Measurements from ENCODE around the gene TLK2. TPM values are rescaled to one million over a fixed set of nuclear protein-coding genes. Genes with fewer than 3 reads are reported as not detected.
"Not testable (repeated sequence)": the region's sequence is repeated elsewhere in the genome, so short reads cannot be mapped to it uniquely, and the experiment has no call there.

Gene TLK2
- total RNA-seq, 2 experiments from 2014 or later, result 33.4 to 38.3 TPM

- ChIA-PET CTCF (no interaction called here), POLR2A (no interaction called here)
- H3K9me3 Mint-ChIP-seq (ENCODE audit: insufficient read depth), result no peaks in the 10 kb centered on the region
- peaks cover 1% of the 10 kb centered on the region for H3K4me1 Mint-ChIP-seq (ENCODE audit: low read depth)
- peaks cover 60% of the 10 kb centered on the region for H3K36me3 Mint-ChIP-seq (ENCODE audit: low read depth)
- no peaks in the 10 kb centered on the region for H3K27me3 Mint-ChIP-seq (ENCODE audit: low read depth)
- no peak overlapping the region for H3K27ac Mint-ChIP-seq
- no peak for ATAC-seq
- DNase-seq, result no peak
- H3K4me3 Mint-ChIP-seq, result no peak overlapping the region
These were observed 118.5 kb downstream of the TLK2 start for GRCh38 chr17:62597150-62597549.

GRCh38 chr17:62597920-62598319, 119.3 kb downstream of the TLK2 start:
- POLR2A ChIA-PET, result no interaction called here

DNA sequence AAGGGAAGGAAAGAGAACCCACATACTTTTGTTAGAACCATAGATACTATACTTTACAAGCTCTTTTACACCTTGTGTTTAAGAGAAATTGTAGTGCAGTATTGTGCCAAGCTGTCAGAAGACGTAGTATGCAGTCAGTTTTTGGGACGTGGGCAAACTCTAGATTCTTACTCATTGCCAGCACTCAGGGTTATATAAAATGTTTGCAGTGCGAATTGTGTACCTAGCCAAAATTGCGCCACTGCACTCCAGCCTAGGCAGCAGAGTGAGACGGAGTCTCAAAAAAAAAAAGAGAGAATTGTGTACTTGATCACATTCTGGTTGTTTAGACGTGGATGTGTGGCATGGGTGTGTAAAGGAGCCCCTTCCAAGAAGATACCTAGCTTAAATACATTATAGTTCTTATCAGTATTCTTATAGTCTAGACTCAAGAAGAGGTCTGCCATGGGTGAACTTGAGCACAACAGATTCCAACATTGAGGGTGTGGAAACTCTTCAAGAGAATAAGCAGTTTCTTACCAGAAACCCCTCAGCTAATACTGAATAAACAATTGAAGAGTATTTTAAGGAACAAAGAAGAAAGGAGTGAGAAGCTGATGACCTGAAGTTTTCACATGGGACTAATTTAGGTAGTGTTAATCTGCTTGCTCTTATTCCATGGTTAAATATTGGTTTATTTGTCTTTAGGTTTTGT, 121.5 kb downstream of the TLK2 start:
- H3K4me3 Mint-ChIP-seq, result no peak overlapping the region
- DNase-seq (no peak), ATAC-seq (no peak)
- no peaks in the 10 kb centered on the region for H3K9me3 Mint-ChIP-seq (ENCODE audit: insufficient read depth)
- ChIA-PET POLR2A (no interaction called here), CTCF (no interaction called here)
- no peak overlapping the region for H3K27ac Mint-ChIP-seq
- H3K27me3 Mint-ChIP-seq (ENCODE audit: low read depth), result no peaks in the 10 kb centered on the region
- H3K36me3 Mint-ChIP-seq (ENCODE audit: low read depth), result peaks cover 61% of the 10 kb centered on the region
- peaks cover 3% of the 10 kb centered on the region for H3K4me1 Mint-ChIP-seq (ENCODE audit: low read depth)

More at GRCh38 chr17:62597920-62598319, 119.3 kb downstream of the TLK2 start:
- Mint-ChIP-seq H3K36me3 (ENCODE audit: low read depth) (peaks cover 63% of the 10 kb centered on the region), H3K27me3 (ENCODE audit: low read depth) (no peaks in the 10 kb centered on the region), H3K4me3 (no peak overlapping the region), H3K27ac (no peak overlapping the region), H3K9me3 (ENCODE audit: insufficient read depth) (no peaks in the 10 kb centered on the region), H3K4me1 (ENCODE audit: low read depth) (peaks cover 1% of the 10 kb centered on the region)
- ATAC-seq, result no peak
- DNase-seq, result no peak
- CTCF ChIA-PET, result no interaction called here

- H3K36me3 Mint-ChIP-seq (ENCODE audit: low read depth), result peaks cover 57% of the 10 kb centered on the region
These were observed 122.2 kb downstream of the TLK2 start for GRCh38 chr17:62600805-62601204.

GRCh38 chr17:62601471-62601870, 122.8 kb downstream of the TLK2 start:
- ChIA-PET POLR2A (no interaction called here), CTCF (no interaction called here)
- Mint-ChIP-seq H3K27me3 (ENCODE audit: low read depth) (no peaks in the 10 kb centered on the region), H3K4me3 (no peak overlapping the region), H3K9me3 (ENCODE audit: insufficient read depth) (no peaks in the 10 kb centered on the region), H3K36me3 (ENCODE audit: low read depth) (peaks cover 57% of the 10 kb centered on the region), H3K4me1 (ENCODE audit: low read depth) (peaks cover 3% of the 10 kb centered on the region), H3K27ac (no peak overlapping the region)
- ATAC-seq, result no peak
- no peak for DNase-seq

More at GRCh38 chr17:62600805-62601204, 122.2 kb downstream of the TLK2 start:
- Mint-ChIP-seq H3K4me3 (no peak overlapping the region), H3K27ac (no peak overlapping the region), H3K9me3 (ENCODE audit: insufficient read depth) (no peaks in the 10 kb centered on the region), H3K27me3 (ENCODE audit: low read depth) (no peaks in the 10 kb centered on the region), H3K4me1 (ENCODE audit: low read depth) (peaks cover 3% of the 10 kb centered on the region)
- DNase-seq (no peak), ATAC-seq (no peak)
- CTCF ChIA-PET, result no interaction called here
- POLR2A ChIA-PET, result no interaction called here

GRCh38 chr17:62603783-62604182, 125.2 kb downstream of the TLK2 start:
- H3K36me3 Mint-ChIP-seq (ENCODE audit: low read depth), result peaks cover 56% of the 10 kb centered on the region
- CTCF ChIA-PET; H3K27me3 Mint-ChIP-seq (ENCODE audit: low read depth); H3K9me3 Mint-ChIP-seq (ENCODE audit: insufficient read depth); H3K27ac Mint-ChIP-seq; DNase-seq; ATAC-seq; H3K4me3 Mint-ChIP-seq; POLR2A ChIA-PET; H3K4me1 Mint-ChIP-seq (ENCODE audit: low read depth): not testable (repeated sequence)

DNA sequence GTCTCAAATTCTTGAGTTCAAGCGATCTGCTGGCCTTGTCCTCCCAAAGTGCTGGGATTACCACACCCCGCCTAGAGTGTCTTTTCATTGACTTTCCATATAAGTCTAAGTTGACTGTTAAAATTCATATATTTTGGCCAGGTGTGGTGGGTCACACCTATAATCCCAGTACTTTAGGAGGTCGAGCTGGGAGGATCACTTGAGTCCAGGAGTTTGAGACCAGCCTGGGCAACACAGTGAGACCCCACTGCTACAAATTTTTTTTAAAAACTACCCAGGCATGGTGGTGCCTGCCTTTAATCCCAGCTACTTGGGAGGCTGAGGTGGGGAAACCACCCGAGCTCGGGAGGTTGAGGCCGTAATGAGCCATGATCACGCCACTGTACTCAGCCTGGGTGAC, 127.0 kb downstream of the TLK2 start:
- Mint-ChIP-seq H3K9me3 (ENCODE audit: insufficient read depth) (no peaks in the 10 kb centered on the region), H3K4me3 (no peak overlapping the region), H3K4me1 (ENCODE audit: low read depth) (peaks cover 6% of the 10 kb centered on the region), H3K27ac (no peak overlapping the region), H3K36me3 (ENCODE audit: low read depth) (peaks cover 59% of the 10 kb centered on the region), H3K27me3 (ENCODE audit: low read depth) (no peaks in the 10 kb centered on the region)
- ChIA-PET POLR2A (no interaction called here), CTCF (no interaction called here)
- DNase-seq (no peak), ATAC-seq (no peak)

DNA sequence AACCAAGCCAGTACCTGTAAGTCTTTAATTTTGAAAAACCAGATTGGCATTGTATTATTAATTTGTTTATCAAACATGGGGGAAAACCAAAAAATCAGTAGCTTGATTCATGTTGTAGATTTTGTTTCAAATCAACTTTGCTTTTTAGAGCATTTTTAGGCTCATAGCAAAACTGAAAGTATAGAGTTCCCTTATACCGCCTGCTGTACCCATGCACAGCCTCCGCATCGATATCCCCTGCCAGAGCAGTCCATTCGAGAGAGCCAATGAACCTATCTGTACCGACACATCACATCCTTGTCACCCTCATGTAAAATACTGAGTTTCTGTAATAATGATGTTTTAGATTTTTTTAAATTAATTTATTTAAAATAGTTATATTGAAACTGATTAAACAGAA, 132.7 kb downstream of the TLK2 start:
- no peak for DNase-seq
- ChIA-PET POLR2A (no interaction called here), CTCF (no interaction called here)
- H3K9me3 Mint-ChIP-seq (ENCODE audit: insufficient read depth), result no peaks in the 10 kb centered on the region
- H3K27me3 Mint-ChIP-seq (ENCODE audit: low read depth), result no peaks in the 10 kb centered on the region
- no peak overlapping the region for H3K4me3 Mint-ChIP-seq
- H3K36me3 Mint-ChIP-seq (ENCODE audit: low read depth), result peaks cover 55% of the 10 kb centered on the region
- peaks cover 7% of the 10 kb centered on the region for H3K4me1 Mint-ChIP-seq (ENCODE audit: low read depth)
- no peak for ATAC-seq
- no peak overlapping the region for H3K27ac Mint-ChIP-seq

DNA sequence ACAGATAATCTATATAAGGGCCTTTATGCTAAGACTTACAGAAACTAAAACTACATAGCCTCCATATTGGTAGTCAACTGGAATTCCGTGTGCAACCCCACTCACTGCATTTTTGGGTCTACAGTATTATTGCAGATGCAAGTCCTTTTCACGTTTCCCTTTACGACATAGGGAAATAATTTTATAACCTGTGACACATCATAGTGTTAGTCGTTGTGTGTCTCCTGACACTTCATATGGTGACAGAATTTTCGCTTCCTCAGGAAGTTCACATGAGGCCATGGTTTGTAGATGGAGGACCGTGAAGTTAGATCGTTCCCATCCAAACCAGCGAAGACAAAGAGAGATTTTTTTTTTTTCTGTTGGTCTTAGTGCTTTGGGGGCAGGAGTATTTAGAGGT, 133.1 kb downstream of the TLK2 start:
- Mint-ChIP-seq H3K4me3 (no peak overlapping the region), H3K27me3 (ENCODE audit: low read depth) (no peaks in the 10 kb centered on the region), H3K4me1 (ENCODE audit: low read depth) (peaks cover 7% of the 10 kb centered on the region), H3K36me3 (ENCODE audit: low read depth) (peaks cover 54% of the 10 kb centered on the region), H3K27ac (no peak overlapping the region), H3K9me3 (ENCODE audit: insufficient read depth) (no peaks in the 10 kb centered on the region)
- no peak for ATAC-seq
- ChIA-PET POLR2A (no interaction called here), CTCF (no interaction called here)
- DNase-seq, result no peak

DNA sequence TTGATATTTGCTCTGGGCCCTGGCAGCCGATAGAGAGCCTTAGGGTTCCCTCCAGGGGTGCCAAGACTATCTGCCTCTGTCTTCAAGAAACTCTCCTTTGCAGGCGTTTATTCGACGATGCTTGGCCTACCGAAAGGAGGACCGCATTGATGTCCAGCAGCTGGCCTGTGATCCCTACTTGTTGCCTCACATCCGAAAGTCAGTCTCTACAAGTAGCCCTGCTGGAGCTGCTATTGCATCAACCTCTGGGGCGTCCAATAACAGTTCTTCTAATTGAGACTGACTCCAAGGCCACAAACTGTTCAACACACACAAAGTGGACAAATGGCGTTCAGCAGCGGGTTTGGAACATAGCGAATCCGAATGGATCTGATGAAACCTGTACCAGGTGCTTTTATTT, 133.7 kb downstream of the TLK2 start:
- H3K4me1 Mint-ChIP-seq (ENCODE audit: low read depth); DNase-seq; H3K27ac Mint-ChIP-seq; H3K27me3 Mint-ChIP-seq (ENCODE audit: low read depth); CTCF ChIA-PET; POLR2A ChIA-PET; H3K4me3 Mint-ChIP-seq; H3K9me3 Mint-ChIP-seq (ENCODE audit: insufficient read depth); ATAC-seq: not testable (repeated sequence)
- peaks cover 51% of the 10 kb centered on the region for H3K36me3 Mint-ChIP-seq (ENCODE audit: low read depth)

DNA sequence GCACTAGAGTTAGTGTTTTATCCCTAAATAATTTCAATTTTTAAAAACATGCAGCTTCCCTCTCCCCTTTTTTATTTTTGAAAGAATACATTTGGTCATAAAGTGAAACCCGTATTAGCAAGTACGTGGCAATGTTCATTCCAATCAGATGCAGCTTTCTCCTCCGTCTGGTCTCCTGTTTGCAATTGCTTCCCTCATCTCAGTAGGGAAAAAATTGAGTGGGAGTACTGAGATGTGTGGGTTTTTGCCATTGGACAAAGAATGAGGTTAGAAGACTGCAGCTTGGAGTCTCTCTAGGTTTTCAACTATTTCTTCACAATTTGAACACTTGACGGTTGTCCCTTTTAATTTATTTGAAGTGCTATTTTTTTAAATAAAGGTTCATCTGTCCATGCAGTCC, 134.5 kb downstream of the TLK2 start:
- ATAC-seq; DNase-seq; H3K9me3 Mint-ChIP-seq (ENCODE audit: insufficient read depth); H3K4me3 Mint-ChIP-seq; CTCF ChIA-PET; H3K4me1 Mint-ChIP-seq (ENCODE audit: low read depth); H3K27me3 Mint-ChIP-seq (ENCODE audit: low read depth); POLR2A ChIA-PET; H3K27ac Mint-ChIP-seq: not testable (repeated sequence)
- H3K36me3 Mint-ChIP-seq (ENCODE audit: low read depth), result peaks cover 43% of the 10 kb centered on the region

DNA sequence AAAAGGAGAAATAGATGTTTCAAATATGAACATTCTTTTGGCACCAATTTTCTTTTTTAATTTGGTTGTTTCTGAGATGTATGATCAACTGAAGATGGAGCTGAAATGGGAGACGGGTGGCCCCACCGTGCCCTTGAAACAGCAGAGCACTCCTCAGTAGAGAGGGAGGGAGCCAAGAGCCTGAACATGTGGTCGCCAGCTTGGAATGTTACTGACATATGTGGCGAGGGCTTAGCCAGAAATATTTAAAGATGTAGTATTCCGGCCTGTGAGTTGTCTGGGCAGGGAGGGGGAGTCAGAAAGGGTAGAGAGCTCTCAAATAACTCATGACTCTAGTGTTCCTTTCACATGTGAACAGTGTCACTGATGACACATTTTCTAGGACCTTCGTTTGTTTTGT, 135.5 kb downstream of the TLK2 start:
- no peak overlapping the region for H3K27ac Mint-ChIP-seq
- no peak overlapping the region for H3K4me3 Mint-ChIP-seq
- ATAC-seq (no peak), DNase-seq (no peak)
- ChIA-PET CTCF (no interaction called here), POLR2A (no interaction called here)
- no peaks in the 10 kb centered on the region for H3K27me3 Mint-ChIP-seq (ENCODE audit: low read depth)
- H3K9me3 Mint-ChIP-seq (ENCODE audit: insufficient read depth), result no peaks in the 10 kb centered on the region
- peaks cover 36% of the 10 kb centered on the region for H3K36me3 Mint-ChIP-seq (ENCODE audit: low read depth)
- peaks cover 7% of the 10 kb centered on the region for H3K4me1 Mint-ChIP-seq (ENCODE audit: low read depth)

GRCh38 chr17:62615503-62615902, 136.9 kb downstream of the TLK2 start:
- CTCF ChIA-PET, result no interaction called here
- H3K4me3 Mint-ChIP-seq, result no peak overlapping the region
- no peak overlapping the region for H3K27ac Mint-ChIP-seq

More at GRCh38 chr17:62615503-62615902, 136.9 kb downstream of the TLK2 start:
- no peaks in the 10 kb centered on the region for H3K9me3 Mint-ChIP-seq (ENCODE audit: insufficient read depth)
- DNase-seq (no peak), ATAC-seq (no peak)
- H3K27me3 Mint-ChIP-seq (ENCODE audit: low read depth), result no peaks in the 10 kb centered on the region
- H3K4me1 Mint-ChIP-seq (ENCODE audit: low read depth), result peaks cover 4% of the 10 kb centered on the region
- POLR2A ChIA-PET, result no interaction called here
- peaks cover 23% of the 10 kb centered on the region for H3K36me3 Mint-ChIP-seq (ENCODE audit: low read depth)
